ENCODE measurements around the gene FBXO22. TPM values are rescaled to one million over a fixed set of nuclear protein-coding genes. Genes with fewer than 3 reads are reported as not detected.

The FBXO22 gene
- total and polyA plus RNA-seq, 10 of the 15 experiments (the other 5 are each of a cell fraction or from before 2014, with no cell fraction given), result 15.2 to 110 (median 42.8) TPM

- H3K4me2 ChIP-seq (ENCODE audit: control insufficient read depth, insufficient read depth), result no peak overlapping the region
- H4K20me1 ChIP-seq (ENCODE audit: control insufficient read depth, insufficient read depth), result no peaks in the 10 kb centered on the region
- ChIA-PET SMC1A (ENCODE audit: uncharacterized antibody, unreplicated experiment) (interaction anchor here (0.9 to 3.1 kb wide), 3 partner anchors 52 to 110 kb away, joined by 3 to 12 read pairs (median 4); no protein-coding TSS in a partner anchor), RAD21 (ENCODE audit: unreplicated experiment) (interaction anchor here (1.1 kb wide), 1 partner anchor 219 kb away, joined by 3 read pairs; no protein-coding TSS in a partner anchor), POLR2A (interaction anchor here (0.5 to 0.6 kb wide), 2 partner anchors 110 to 352 kb away, joined by 3 to 4 read pairs; no protein-coding TSS in a partner anchor), CTCF (interaction anchor here (0.8 to 3.7 kb wide), 3 partner anchors 9 to 230 kb away, joined by 3 to 22 read pairs (median 14); no protein-coding TSS in a partner anchor)
- DNase-seq (ENCODE audit: low read depth, low spot score) (no peak), FAIRE-seq (no peak), ATAC-seq (no peak)
- no peaks in the 10 kb centered on the region for H3K9me3 ChIP-seq (replicated peaks; ENCODE audit: control insufficient read depth, insufficient read depth, low read length)
- no peak overlapping the region for H2AFZ ChIP-seq (ENCODE audit: control insufficient read depth, low read depth, low read length)
- peaks cover 7 to 15% of the 10 kb centered on the region in 2 experiments for H3K36me3 ChIP-seq (ENCODE audit: control insufficient read depth in 2 of 2, insufficient read depth in 2 of 2, low read length in 1 of 2)
- 100% methylated on average over 1 of the region's 1 CpG for WGBS (ENCODE audit: insufficient coverage, insufficient replicate concordance, low lambda C conversion rate, missing lambda C conversion rate)
- intact Hi-C loops (cut with micrococcal nuclease; ENCODE audit: unreplicated experiment) (no loop called here), in situ Hi-C loops (cut with MboI) (no loop called here)
- H3K79me2 ChIP-seq (ENCODE audit: control insufficient read depth, insufficient read depth, low read length), result peaks cover 4% of the 10 kb centered on the region
- no peak overlapping the region for H3K4me3 ChIP-seq
- no peak overlapping the region for H3K27ac ChIP-seq (ENCODE audit: control insufficient read depth, insufficient read depth)
- no peaks in the 10 kb centered on the region for H3K27me3 ChIP-seq (replicated peaks in 1 of 2; ENCODE audit: control insufficient read depth in 2 of 2, insufficient read depth in 2 of 2, low read length in 1 of 2)
- H3K4me1 ChIP-seq (ENCODE audit: control insufficient read depth, insufficient read depth, low read length), result no peaks in the 10 kb centered on the region
- no peak overlapping the region for H3K9ac ChIP-seq (ENCODE audit: control insufficient read depth, insufficient read depth, low read length)
- TF ChIP-seq EP300 (IDR thresholded peaks at IDR 0.05; ENCODE audit: borderline replicate concordance in 1 of 2, control insufficient read depth in 1 of 2, low read depth in 2 of 2, low read length in 2 of 2), result no peak
- TF ChIP-seq CHD4 (IDR thresholded peaks at IDR 0.05), result no peak
- no peak for TF ChIP-seq ZNF274 (IDR thresholded peaks at IDR 0.05; ENCODE audit: insufficient read depth, insufficient read length)
- no peak for TF ChIP-seq ELK1 (IDR thresholded peaks at IDR 0.05; ENCODE audit: low read depth, low read length)
- no peak for TF ChIP-seq SMARCA5 (IDR thresholded peaks at IDR 0.05)
- no peak for TF ChIP-seq MEF2B (IDR thresholded peaks at IDR 0.05; ENCODE audit: partially characterized antibody, poor library complexity, severe bottlenecking)
- TF ChIP-seq JUND (IDR thresholded peaks at IDR 0.05; ENCODE audit: low read depth, low read length), result no peak
- no peak for TF ChIP-seq SREBF2 (IDR thresholded peaks at IDR 0.05; ENCODE audit: low read length)
- TF ChIP-seq SREBF1 (IDR thresholded peaks at IDR 0.05; ENCODE audit: low read length), result no peak
- TF ChIP-seq POLR2A (IDR thresholded peaks at IDR 0.05; ENCODE audit: low read depth, low read length), result no peak
- TF ChIP-seq SMAD1 (IDR thresholded peaks at IDR 0.05; ENCODE audit: low read depth, partially characterized antibody), result no peak
- no peak for TF ChIP-seq TBL1XR1 (IDR thresholded peaks at IDR 0.05; ENCODE audit: low read depth, low read length)
- TF ChIP-seq, protein P1, sequence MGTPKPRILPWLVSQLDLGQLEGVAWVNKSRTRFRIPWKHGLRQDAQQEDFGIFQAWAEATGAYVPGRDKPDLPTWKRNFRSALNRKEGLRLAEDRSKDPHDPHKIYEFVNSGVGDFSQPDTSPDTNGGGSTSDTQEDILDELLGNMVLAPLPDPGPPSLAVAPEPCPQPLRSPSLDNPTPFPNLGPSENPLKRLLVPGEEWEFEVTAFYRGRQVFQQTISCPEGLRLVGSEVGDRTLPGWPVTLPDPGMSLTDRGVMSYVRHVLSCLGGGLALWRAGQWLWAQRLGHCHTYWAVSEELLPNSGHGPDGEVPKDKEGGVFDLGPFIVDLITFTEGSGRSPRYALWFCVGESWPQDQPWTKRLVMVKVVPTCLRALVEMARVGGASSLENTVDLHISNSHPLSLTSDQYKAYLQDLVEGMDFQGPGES (IDR thresholded peaks at IDR 0.05), result no peak
- TF ChIP-seq REST (IDR thresholded peaks at IDR 0.05; ENCODE audit: low read depth, low read length), result no peak
- TF ChIP-seq KDM1A (IDR thresholded peaks at IDR 0.05; ENCODE audit: borderline replicate concordance), result no peak
- TF ChIP-seq MYC (IDR thresholded peaks at IDR 0.05; ENCODE audit: insufficient read depth, insufficient read length, insufficient replicate concordance, low read length, severe bottlenecking), result no peak
- no peak for TF ChIP-seq CBX5 (IDR thresholded peaks at IDR 0.05; ENCODE audit: low read depth)
- TF ChIP-seq HSF1 (IDR thresholded peaks at IDR 0.05; ENCODE audit: low read depth, low read length), result no peak
- TF ChIP-seq STAT1 (conservative IDR thresholded peaks at IDR 0.05), result no peak
- TSS peak; percentile 20 for BruUV-seq (replicated peaks)
These were observed 16.4 kb downstream of the FBXO22 start for GRCh38 chr15:75920079-75920478.
